Right atrium auricular region (tissue), 2 donors: ENCODE results near the gene LASP1NB.
A peak's percentile ranks its signal among the peaks of the same experiment; 100 is the strongest.

Experiments used
- DNase-seq: peaks from one replicate; pipeline ENCODE4 v3.0.0-alpha.2; 2019; ENCODE audit warnings: low spot score
- H3K27ac ChIP-seq, 2 donors: fragments of 200-600 bp; sonication (generic); 1 replicate in 1 of 2; 2 replicates in 1 of 2; pipeline ENCODE4 v1.5.1; 2016 to 2019
- H3K27me3 ChIP-seq, 2 donors: fragments of 200-600 bp; sonication (generic); one replicate each; pipeline versions ENCODE4 v1.5.1 to v1.6.0; 2017 to 2019
- H3K36me3 ChIP-seq: fragments of 200-600 bp; sonication (generic); one replicate; pipeline ENCODE4 v1.5.1; 2016
- H3K4me1 ChIP-seq, 2 donors: fragments of 200-600 bp; sonication (generic); one replicate each; pipeline versions ENCODE4 v1.5.1 to v1.6.0; 2017 to 2019
- H3K4me3 ChIP-seq, 2 donors: fragments of 200-600 bp; sonication (generic); 1 replicate in 1 of 2; 2 replicates in 1 of 2; pipeline ENCODE4 v1.5.1; 2017 to 2019; ENCODE audit warnings: mild to moderate bottlenecking in 1 of 2, moderate library complexity in 1 of 2
- H3K9me3 ChIP-seq, 2 donors: fragments of 200-600 bp; sonication (generic); one replicate each; pipeline ENCODE4 v1.5.1; 2019
- CTCF ChIP-seq, 2 donors: fragments of 200-600 bp; sonication (generic); IDR thresholded peaks; one replicate each; pipeline ENCODE4 v1.5.1; 2019; ENCODE audit warnings: antibody characterized with exemption in 2 of 2

LASP1NB gene

GRCh38 chr17:38958326-38958725, 32.9 kb downstream of the LASP1NB start:
- Histone ChIP-seq H3K27me3 (no peaks in the 10 kb centered on the region), H3K9me3 (no peaks in the 10 kb centered on the region), H3K4me3 (no peak overlapping the region), H3K36me3 (no peaks in the 10 kb centered on the region), H3K27ac (no peak overlapping the region), H3K4me1 (no peaks in the 10 kb centered on the region)
- TF ChIP-seq CTCF (IDR thresholded peaks at IDR 0.05): no peak
- DNase-seq: no peak

DNA sequence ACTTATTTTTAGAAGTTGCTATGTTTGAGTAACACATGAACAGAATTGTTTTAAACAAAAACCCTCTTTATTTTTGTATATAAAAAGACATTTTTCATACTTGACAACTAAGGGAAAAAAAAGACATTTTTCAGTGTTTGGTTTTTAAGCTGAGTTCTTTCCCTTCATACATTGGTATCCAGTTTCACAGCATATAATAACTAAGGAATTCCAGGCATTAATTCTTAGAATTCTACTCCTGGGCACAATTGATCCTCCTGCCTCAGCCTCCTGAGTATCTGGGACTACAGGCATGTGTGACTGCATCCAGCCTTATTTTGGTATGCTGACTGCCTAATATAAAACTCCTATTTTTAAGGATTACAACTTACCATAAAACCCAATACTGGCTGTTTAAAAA, 33.3 kb downstream of the LASP1NB start:
- no peaks in the 10 kb centered on the region for H3K27me3 ChIP-seq
- TF ChIP-seq CTCF (IDR thresholded peaks at IDR 0.05): no peak
- H3K4me3 ChIP-seq: no peak overlapping the region
- H3K9me3 ChIP-seq: no peaks in the 10 kb centered on the region
- H3K36me3 ChIP-seq: no peaks in the 10 kb centered on the region
- no peak for DNase-seq
- H3K4me1 ChIP-seq: no peaks in the 10 kb centered on the region
- H3K27ac ChIP-seq: no peak overlapping the region

DNA sequence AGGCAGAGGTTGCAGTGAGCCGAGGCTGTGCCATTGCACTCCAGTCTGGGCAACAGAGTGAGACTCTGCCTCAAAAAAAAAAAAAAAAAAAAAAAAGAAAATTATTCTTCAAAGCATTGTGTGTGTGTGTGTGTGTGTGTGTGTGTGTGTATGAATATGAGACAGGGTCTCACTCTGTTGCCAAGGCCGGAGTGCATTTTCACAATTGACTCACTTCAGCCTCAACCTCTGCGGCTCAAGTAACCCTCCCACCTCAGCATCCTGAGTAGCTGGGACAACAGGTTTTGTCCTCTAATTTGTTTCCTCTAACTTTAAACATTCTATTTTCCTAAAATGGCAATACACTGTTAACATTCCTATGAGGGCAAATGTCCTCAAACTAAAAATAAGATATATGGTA, 34.1 kb downstream of the LASP1NB start:
- Histone ChIP-seq H3K36me3 (no peaks in the 10 kb centered on the region), H3K27ac (no peak overlapping the region), H3K27me3 (no peaks in the 10 kb centered on the region), H3K4me3 (no peak overlapping the region), H3K4me1 (no peaks in the 10 kb centered on the region), H3K9me3 (no peaks in the 10 kb centered on the region)
- no peak for DNase-seq
- TF ChIP-seq CTCF (IDR thresholded peaks at IDR 0.05): no peak

- Histone ChIP-seq H3K27me3 (no peaks in the 10 kb centered on the region), H3K9me3 (no peaks in the 10 kb centered on the region), H3K27ac (no peak overlapping the region), H3K4me3 (no peak overlapping the region), H3K4me1 (no peaks in the 10 kb centered on the region), H3K36me3 (no peaks in the 10 kb centered on the region)
- DNase-seq: no peak
- TF ChIP-seq CTCF (IDR thresholded peaks at IDR 0.05): no peak
These were observed 35.0 kb downstream of the LASP1NB start for GRCh38 chr17:38960402-38960801.

- no peak for TF ChIP-seq CTCF (IDR thresholded peaks at IDR 0.05)
- H3K27ac ChIP-seq: no peak overlapping the region
- H3K27me3 ChIP-seq: no peaks in the 10 kb centered on the region
- H3K36me3 ChIP-seq: no peaks in the 10 kb centered on the region
- no peak overlapping the region for H3K4me3 ChIP-seq
- no peak for DNase-seq
- no peaks in the 10 kb centered on the region for H3K4me1 ChIP-seq
- H3K9me3 ChIP-seq: no peaks in the 10 kb centered on the region
These were observed 36.0 kb downstream of the LASP1NB start for GRCh38 chr17:38961413-38961812.

DNA sequence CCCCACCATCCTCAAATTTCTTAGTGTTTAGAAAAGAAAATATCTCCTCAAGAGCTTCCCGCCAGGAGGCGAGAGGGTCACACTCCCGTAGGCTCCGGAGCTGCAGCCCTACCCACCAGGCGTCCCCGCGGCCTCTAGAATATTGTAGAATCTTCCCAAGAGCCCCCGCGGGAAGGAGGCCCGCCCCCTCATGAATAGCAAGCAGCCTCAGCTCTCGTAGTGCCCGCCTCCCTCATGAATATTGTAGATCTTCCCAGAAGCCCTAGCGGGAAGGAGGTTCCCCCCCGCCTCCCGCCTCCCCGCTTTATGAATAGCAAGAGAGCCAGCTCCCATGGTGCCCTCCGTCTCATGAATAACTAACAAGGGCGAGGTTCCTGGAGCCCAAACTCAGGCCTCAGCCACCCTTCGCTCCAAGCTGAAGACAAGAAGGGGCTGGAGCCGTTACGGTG, 41.9 kb downstream of the LASP1NB start, which contains the start of gene FBXO47:
Gene FBXO47, minus strand, starts transcription at position 114 of the 449 bp plus-strand sequence. CDS start 4,378 bp downstream, outside the sequence.
- H3K27me3 ChIP-seq: no peaks in the 10 kb centered on the region
- H3K9me3 ChIP-seq: no peaks in the 10 kb centered on the region
- no peaks in the 10 kb centered on the region for H3K4me1 ChIP-seq
- TF ChIP-seq CTCF (IDR thresholded peaks at IDR 0.05): peak in 1 of 2 donors; percentile 41
- no peaks in the 10 kb centered on the region for H3K36me3 ChIP-seq
- H3K4me3 ChIP-seq: peak within 1 kb of the TSS in 1 of 2 donors; percentile 32
- peak within 1 kb of the TSS; percentile 72 for H3K27ac ChIP-seq
- peak; percentile 96 for DNase-seq
